ENCODE measurements around the gene NEK10. TPM values are rescaled to one million over a fixed set of nuclear protein-coding genes. Genes with fewer than 3 reads are reported as not detected.

NEK10 gene
- total RNA-seq, 1 donor from 2014 or later = not detected

- Histone ChIP-seq H3K36me3 (no peaks in the 10 kb centered on the region), H3K9me3 (no peaks in the 10 kb centered on the region), H3K27me3 (no peaks in the 10 kb centered on the region), H3K4me3 (no peak overlapping the region), H3K27ac (no peak overlapping the region), H3K4me1 (no peaks in the 10 kb centered on the region)
- no peak for DNase-seq (ENCODE audit: extremely low spot score in 2 of 2)
- intact Hi-C loops (cut with DNase I) = no loop called here
- TF ChIP-seq CTCF (IDR thresholded peaks at IDR 0.05) (no peak), POLR2A (IDR thresholded peaks at IDR 0.05) (no peak), POLR2AphosphoS5 (IDR thresholded peaks at IDR 0.05; ENCODE audit: insufficient read depth in 1 of 2, low read depth in 1 of 2) (no peak)
Measured at GRCh38 chr3:27200721-27201489, 168.3 kb downstream of the NEK10 start.

- Histone ChIP-seq H3K4me3 (no peak overlapping the region), H3K4me1 (no peaks in the 10 kb centered on the region), H3K27me3 (no peaks in the 10 kb centered on the region), H3K36me3 (no peaks in the 10 kb centered on the region), H3K9me3 (no peaks in the 10 kb centered on the region), H3K27ac (no peak overlapping the region)
- intact Hi-C loops (cut with DNase I) = no loop called here
- no peak for TF ChIP-seq POLR2A (IDR thresholded peaks at IDR 0.05)
- no peak for TF ChIP-seq POLR2AphosphoS5 (IDR thresholded peaks at IDR 0.05; ENCODE audit: insufficient read depth in 1 of 2, low read depth in 1 of 2)
- no peak for TF ChIP-seq CTCF (IDR thresholded peaks at IDR 0.05)
- DNase-seq (ENCODE audit: extremely low spot score in 2 of 2) = no peak
Measured at GRCh38 chr3:27194861-27195483, 174.2 kb downstream of the NEK10 start.

- no peaks in the 10 kb centered on the region for H3K36me3 ChIP-seq
- no peaks in the 10 kb centered on the region for H3K27me3 ChIP-seq
- TF ChIP-seq POLR2AphosphoS5 (IDR thresholded peaks at IDR 0.05; ENCODE audit: insufficient read depth in 1 of 2, low read depth in 1 of 2) (no peak), CTCF (IDR thresholded peaks at IDR 0.05) (no peak), POLR2A (IDR thresholded peaks at IDR 0.05) (no peak)
- H3K4me3 ChIP-seq = no peak overlapping the region
- no peak overlapping the region for H3K27ac ChIP-seq
- no peak for DNase-seq (ENCODE audit: extremely low spot score in 2 of 2)
- intact Hi-C loops (cut with DNase I) = no loop called here
- H3K9me3 ChIP-seq = no peaks in the 10 kb centered on the region
- no peaks in the 10 kb centered on the region for H3K4me1 ChIP-seq
Measured at GRCh38 chr3:27193056-27193455, 176.1 kb downstream of the NEK10 start.

- no peaks in the 10 kb centered on the region for H3K36me3 ChIP-seq
- DNase-seq (ENCODE audit: extremely low spot score in 2 of 2) = no peak
- no peak overlapping the region for H3K4me3 ChIP-seq
- H3K27ac ChIP-seq = no peak overlapping the region
- H3K9me3 ChIP-seq = no peaks in the 10 kb centered on the region
- no peaks in the 10 kb centered on the region for H3K27me3 ChIP-seq
- intact Hi-C loops (cut with DNase I) = no loop called here
- no peak for TF ChIP-seq POLR2AphosphoS5 (IDR thresholded peaks at IDR 0.05; ENCODE audit: insufficient read depth in 1 of 2, low read depth in 1 of 2)
- no peak for TF ChIP-seq POLR2A (IDR thresholded peaks at IDR 0.05)
- TF ChIP-seq CTCF (IDR thresholded peaks at IDR 0.05) = no peak
- H3K4me1 ChIP-seq = no peaks in the 10 kb centered on the region
Measured at GRCh38 chr3:27186013-27186412, 183.2 kb downstream of the NEK10 start.
